K562 (cell line): Measurements from ENCODE around the gene SRPK3. TPM values are rescaled to one million over a fixed set of nuclear protein-coding genes. Genes with fewer than 3 reads are reported as not detected.

Experiments
- ATAC-seq: fragments of 200-7000 bp; cut with Tn5 transposase; 3 replicates; pipeline ENCODE4 v1.9.1; 2020; ENCODE audit warnings: moderate library complexity
- BruUV-seq: library from RNA; stranded (reverse); fragments of 400-500 nt; replicated peaks from 2 replicates; lab custom pipeline; 2021; lab: Mats Ljungman, UMichigan
- CTCF ChIA-PET: fragments of 300-600 bp; formaldehyde crosslinking; extraction: SDS; loops from one replicate; lab custom pipeline; 2021; ENCODE audit warnings: low intra/inter-chr PET ratio; lab: Yijun Ruan, JAX
- POLR2A ChIA-PET: fragments of 300-600, 350-650 bp; sonication (Branson Sonifier 250); formaldehyde crosslinking; extraction: SDS; loops from one replicate; lab custom pipeline; 2021; ENCODE audit warnings: antibody characterized with exemption, inconsistent platforms; lab: Yijun Ruan, JAX
- DNase-seq, 4 experiments: peaks; one replicate each; pipeline versions ENCODE4 v3.0.0 to v3.0.0-alpha.2; 2011 to 2018; ENCODE audit warnings: low spot score in 3 of 4, mixed read lengths in 3 of 4; ENCODE audit errors: extremely low read depth in 1 of 4
- FAIRE-seq: peaks from 2 replicates; lab custom pipeline; 2011; peaks lifted over from hg19 to GRCh38; lab: Jason Lieb, UNC
- H2AFZ ChIP-seq: 2 replicates; pipeline ENCODE4 v1.6.0; 2011; ENCODE audit warnings: low read depth, low read length, control low read depth, inconsistent platforms
- H3K27ac ChIP-seq: fragments of 200-600 bp; 3 replicates; pipeline ENCODE4 v1.8.0; 2011; ENCODE audit warnings: low read depth, mild to moderate bottlenecking, control low read depth, inconsistent platforms, low read length, moderate library complexity, mixed read lengths; ENCODE audit errors: extremely low read depth
- H3K27me3 ChIP-seq, 2 experiments: fragments of 300-600 bp in 1 of 2; 2 replicates in 1 of 2; 3 replicates in 1 of 2; pipeline versions ENCODE4 v1.6.0 to v1.8.0; 2011; ENCODE audit warnings: inconsistent platforms in 2 of 2, low read length in 2 of 2, mild to moderate bottlenecking in 1 of 2, mixed read lengths in 1 of 2, moderate library complexity in 1 of 2; ENCODE audit not compliant: control insufficient read depth in 2 of 2, insufficient read depth in 2 of 2
- H3K36me3 ChIP-seq: fragments of 300-600 bp; 3 replicates; pipeline ENCODE4 v1.8.0; 2011; ENCODE audit warnings: mild to moderate bottlenecking, low read length, inconsistent platforms; ENCODE audit not compliant: control insufficient read depth, insufficient read depth
- H3K4me1 ChIP-seq, 2 experiments: fragments of 200-600 bp in 1 of 2; replicated peaks in 1 of 2; 2 replicates in 1 of 2; 3 replicates in 1 of 2; pipeline versions ENCODE4 v1.5.1 to v1.8.0; 2011; ENCODE audit warnings: inconsistent platforms in 2 of 2, low read length in 2 of 2, mild to moderate bottlenecking in 1 of 2, mixed read lengths in 1 of 2, moderate library complexity in 1 of 2; ENCODE audit not compliant: control insufficient read depth in 2 of 2, insufficient read depth in 2 of 2
- H3K4me2 ChIP-seq: 2 replicates; pipeline ENCODE4 v1.6.1; 2011; ENCODE audit warnings: low read length, control low read depth, inconsistent platforms, mixed read lengths; ENCODE audit not compliant: insufficient read depth
- H3K4me3 ChIP-seq: fragments of 200-600 bp; sonication (generic), shearing (Covaris generic); 2 replicates; pipeline ENCODE4 v1.5.1; 2016; ENCODE audit warnings: control low read depth, inconsistent platforms
- H3K79me2 ChIP-seq: fragments of 200-600 bp; 3 replicates; pipeline ENCODE4 v1.8.0; 2011; ENCODE audit warnings: low read length, inconsistent platforms; ENCODE audit not compliant: control insufficient read depth, insufficient read depth
- H3K9ac ChIP-seq, 2 experiments: 2 replicates each; pipeline versions ENCODE4 v1.6.0 to v1.6.1; 2011; ENCODE audit warnings: low read depth in 2 of 2, low read length in 2 of 2, control low read depth in 1 of 2, inconsistent platforms in 1 of 2, mild to moderate bottlenecking in 1 of 2, mixed read lengths in 1 of 2; ENCODE audit not compliant: insufficient read depth in 1 of 2
- H3K9me1 ChIP-seq: one replicate; pipeline ENCODE4 v1.6.0; 2011; ENCODE audit warnings: inconsistent platforms, mild to moderate bottlenecking, low read length, moderate library complexity; ENCODE audit not compliant: control insufficient read depth, insufficient read depth
- H3K9me3 ChIP-seq: replicated peaks from 2 replicates; pipeline ENCODE4 v1.5.1; 2011; ENCODE audit warnings: low read depth, low read length, inconsistent platforms; ENCODE audit not compliant: control insufficient read depth, insufficient read depth
- H4K20me1 ChIP-seq: replicated peaks from 2 replicates; pipeline ENCODE4 v1.6.1; 2011; ENCODE audit warnings: low read length, inconsistent platforms, mixed read lengths; ENCODE audit not compliant: control insufficient read depth, insufficient read depth
- ARID1B ChIP-seq: fragments of 450-650 bp; IDR thresholded peaks from 2 replicates; pipeline ENCODE4 v1.6.1; 2016; ENCODE audit warnings: antibody characterized with exemption, mild to moderate bottlenecking, inconsistent platforms
- CHD2 ChIP-seq: IDR thresholded peaks from 2 replicates; pipeline ENCODE4 v1.6.1; 2011; ENCODE audit warnings: low read depth, low read length
- CHD7 ChIP-seq: fragments of 200-600 bp; sonication (generic); IDR thresholded peaks from one replicate; pipeline ENCODE4 v1.6.1; 2012; ENCODE audit warnings: mild to moderate bottlenecking, low read depth, low read length, inconsistent platforms
- E2F8 ChIP-seq: fragments of 450-650 bp; IDR thresholded peaks from 2 replicates; pipeline ENCODE4 v1.7.1; 2018; ENCODE audit warnings: mild to moderate bottlenecking, low read depth; ENCODE audit not compliant: partially characterized antibody
- GATA2 ChIP-seq: sonication (generic); formaldehyde crosslinking; IDR thresholded peaks from 2 replicates; pipeline ENCODE4 v1.4.0; 2020; ENCODE audit warnings: mild to moderate bottlenecking, missing genetic modification reagents
- HDAC3 ChIP-seq: fragments of 450-650 bp; IDR thresholded peaks from 2 replicates; pipeline ENCODE4 v1.6.1; 2018; ENCODE audit warnings: borderline replicate concordance, mild to moderate bottlenecking, moderate library complexity; ENCODE audit not compliant: partially characterized antibody
- NFE2 ChIP-seq: IDR thresholded peaks from 2 replicates; pipeline ENCODE4 v1.6.1; 2014; ENCODE audit warnings: antibody characterized with exemption, low read depth
- WGBS: fragments of 100-300 bp; shearing (Covaris generic); methylation state at CpG from one replicate; pipeline ENCODE4 v1.1.6; 2016; ENCODE audit warnings: low coverage, mixed read lengths; ENCODE audit not compliant: insufficient coverage; ENCODE audit errors: missing lambda C conversion rate; 5-methylcytosine and 5-hydroxymethylcytosine counted together
- in situ Hi-C: fragments of 300-500 bp; cut with MboI; formaldehyde crosslinking; loops from 4 replicates; pipeline ENCODE4 v1.15.0; 2018; ENCODE audit warnings: inconsistent platforms, mixed read lengths
- intact Hi-C: fragments of 100-400 bp; cut with micrococcal nuclease; formaldehyde crosslinking; loops from 2 replicates; pipeline ENCODE4 v1.14.2; 2022
- polyA plus RNA-seq, 8 experiments: library from polyadenylated mRNA; depleted of rRNA in 4 of 8; stranded (reverse) in 5 of 8; unstranded in 3 of 8; fragments of >200 nt; fragmentation: Nextera tagmentation in 2 of 8; fragmentation: Illumina TruSeq in 1 of 8; extraction: Ambion mirVana in 2 of 8; extraction: Trizol in 1 of 8; gene quantifications; 2 replicates each; pipeline versions ENCODE4 v1.2.1 to v1.2.3, GENCODE V29; 2011 to 2014; ENCODE audit warnings: inconsistent platforms in 1 of 8, missing spikeins in 1 of 8
- total RNA-seq, 7 experiments: library from RNA; depleted of rRNA in 6 of 7; stranded (reverse); fragments of >200 nt in 6 of 7; fragmentation: Illumina TruSeq in 2 of 7; extraction: Trizol in 2 of 7; gene quantifications; 2 replicates each; pipeline versions ENCODE4 v1.2.1 to v1.2.3, GENCODE V29; 2011 to 2021; ENCODE audit warnings: low replicate concordance in 1 of 7

The SRPK3 gene
- total and polyA plus RNA-seq, 9 of the 15 experiments (the other 6 are each of a cell fraction or from before 2014, with no cell fraction given) = 0.01 to 0.09 (median 0.04) TPM; not detected in 2

GRCh38 chrX:153792368-153792767 lies 11.5 kb downstream of the SRPK3 start:
- Histone ChIP-seq H3K9me3 (no peaks in the 10 kb centered on the region), H3K36me3 (peaks cover 65% of the 10 kb centered on the region; the same call in 2 of the 3 replicates), H3K79me2 (peaks cover 61% of the 10 kb centered on the region)
- WGBS = 93% methylated on average over 3 of the region's 6 CpGs
- intact Hi-C loops = no loop called here
- TF ChIP-seq HDAC3 (no peak), NFE2 (no peak), ARID1B (no peak), E2F8 (no peak), GATA2 (CRISPR knock-in tag) (no peak), CHD7 (no peak), CHD2 (no peak)
- TF ChIP-seq, all 486 proteins: peak for 0
- DNase-seq (no peak), FAIRE-seq (no peak), ATAC-seq (no peak)
- no TSS peak for BruUV-seq
- Histone ChIP-seq H2AFZ (no peak overlapping the region), H3K27ac (peak overlapping the region; percentile 96; the same call in 1 of the 3 replicates), H3K9me1 (peaks cover 3% of the 10 kb centered on the region), H3K4me1 (peaks cover 33 to 61% of the 10 kb centered on the region in 2 experiments), H3K9ac (peak overlapping the region in 1 of 2 experiments; percentile 100; a peak in 2 of 4 replicates), H4K20me1 (no peaks in the 10 kb centered on the region; the same call in 1 of the 2 replicates), H3K4me2 (peak overlapping the region; percentile 90), H3K4me3 (no peak overlapping the region; the same call in 1 of the 2 replicates), H3K27me3 (no peaks in the 10 kb centered on the region)
- ChIA-PET CTCF (no interaction called here), POLR2A (interaction anchor here (0.6 to 0.8 kb wide), 2 partner anchors 12 to 849 kb away, joined by 3 to 4 read pairs; no protein-coding TSS in a partner anchor)
- in situ Hi-C loops = no loop called here
